PC-3 (cell line): Measurements from ENCODE around the gene CDH13.

Source experiments
- EZH2 ChIP-seq: fragments of 300-600 bp; sonication (generic); IDR thresholded peaks from one replicate; pipeline ENCODE4 v1.6.1; 2017; ENCODE audit warnings: antibody characterized with exemption, mild to moderate bottlenecking, low read length; ENCODE audit not compliant: unreplicated experiment
- EZH2phosphoT487 ChIP-seq: fragments of 300-600 bp; sonication (generic); IDR thresholded peaks from 2 replicates; pipeline ENCODE4 v1.6.1; 2018; ENCODE audit warnings: mild to moderate bottlenecking, antibody characterized with exemption, low read length, borderline replicate concordance
- TF ChIP-seq, protein P1 (sequence below): fragments of 300-600 bp; sonication (generic); conservative IDR thresholded peaks from 2 replicates; pipeline ENCODE4 v1.5.1; 2017; ENCODE audit warnings: antibody characterized with exemption, low read depth, mild to moderate bottlenecking, low read length

DNA sequence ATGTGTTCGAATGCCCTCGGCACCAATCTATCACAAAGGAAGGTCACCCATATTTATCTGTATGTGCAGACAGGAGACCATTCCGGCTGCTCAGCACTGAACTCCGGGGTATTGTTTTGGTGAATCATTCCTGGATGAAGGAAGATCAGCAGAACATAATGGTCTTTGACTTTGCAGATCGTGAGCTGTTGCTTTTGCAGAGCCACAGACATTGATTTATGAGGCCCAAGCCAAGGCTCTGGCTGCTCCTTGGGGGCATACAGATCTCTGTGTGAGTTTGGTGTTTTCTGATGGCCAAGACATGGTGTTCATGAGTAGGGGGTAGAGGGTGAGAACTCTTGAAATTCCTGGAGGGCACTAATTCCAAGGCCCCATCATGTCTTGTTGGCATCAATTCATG lies 722.2 kb downstream of the CDH13 start:
- TF ChIP-seq, protein P1, sequence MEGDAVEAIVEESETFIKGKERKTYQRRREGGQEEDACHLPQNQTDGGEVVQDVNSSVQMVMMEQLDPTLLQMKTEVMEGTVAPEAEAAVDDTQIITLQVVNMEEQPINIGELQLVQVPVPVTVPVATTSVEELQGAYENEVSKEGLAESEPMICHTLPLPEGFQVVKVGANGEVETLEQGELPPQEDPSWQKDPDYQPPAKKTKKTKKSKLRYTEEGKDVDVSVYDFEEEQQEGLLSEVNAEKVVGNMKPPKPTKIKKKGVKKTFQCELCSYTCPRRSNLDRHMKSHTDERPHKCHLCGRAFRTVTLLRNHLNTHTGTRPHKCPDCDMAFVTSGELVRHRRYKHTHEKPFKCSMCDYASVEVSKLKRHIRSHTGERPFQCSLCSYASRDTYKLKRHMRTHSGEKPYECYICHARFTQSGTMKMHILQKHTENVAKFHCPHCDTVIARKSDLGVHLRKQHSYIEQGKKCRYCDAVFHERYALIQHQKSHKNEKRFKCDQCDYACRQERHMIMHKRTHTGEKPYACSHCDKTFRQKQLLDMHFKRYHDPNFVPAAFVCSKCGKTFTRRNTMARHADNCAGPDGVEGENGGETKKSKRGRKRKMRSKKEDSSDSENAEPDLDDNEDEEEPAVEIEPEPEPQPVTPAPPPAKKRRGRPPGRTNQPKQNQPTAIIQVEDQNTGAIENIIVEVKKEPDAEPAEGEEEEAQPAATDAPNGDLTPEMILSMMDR: no peak
- TF ChIP-seq EZH2phosphoT487 (no peak), EZH2 (no peak)
